ENCODE data around the gene PARD3B.
"Not testable (repeated sequence)": the region's sequence is repeated elsewhere in the genome, so short reads cannot be mapped to it uniquely, and the experiment has no call there.

The PARD3B gene

DNA sequence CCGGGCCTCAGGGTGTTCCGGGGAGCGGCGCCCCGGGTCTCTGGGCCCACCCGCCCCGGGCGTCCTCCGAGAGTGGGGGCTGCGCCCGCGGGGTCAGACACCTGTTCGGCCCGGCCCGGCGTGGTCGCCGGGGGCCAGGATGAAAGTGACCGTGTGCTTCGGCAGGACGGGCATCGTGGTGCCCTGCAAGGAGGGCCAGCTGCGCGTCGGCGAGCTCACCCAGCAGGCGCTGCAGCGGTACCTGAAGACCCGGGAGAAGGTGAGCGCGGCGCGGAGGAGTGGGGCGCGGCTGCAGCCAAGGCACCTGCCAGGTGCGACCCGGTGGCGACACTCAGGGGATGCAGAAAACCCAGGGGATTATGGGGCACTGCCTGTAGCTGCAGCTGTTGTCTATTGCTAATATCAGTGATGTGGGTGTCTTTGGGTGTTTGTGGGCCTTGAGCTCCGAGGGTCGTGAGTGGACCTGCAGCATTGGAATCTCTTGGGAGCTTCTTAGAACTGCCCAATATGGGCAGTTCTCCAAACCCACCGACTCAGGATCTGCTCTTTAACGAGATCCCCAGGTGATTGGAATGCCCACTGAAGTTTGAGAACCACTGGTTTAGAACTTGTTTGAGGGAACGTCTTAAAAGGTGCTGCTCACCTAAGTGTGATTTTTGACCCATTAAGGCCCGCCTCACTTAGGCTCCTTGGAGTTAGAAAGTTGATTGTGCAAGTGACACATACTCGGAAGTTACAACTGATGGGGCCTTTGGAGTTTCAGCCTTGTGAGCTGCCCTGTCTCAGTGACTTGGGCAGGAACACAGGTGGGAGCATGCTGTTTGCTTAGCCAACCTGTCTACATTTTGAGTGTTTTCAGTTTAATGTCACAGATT lies 823 bp downstream of the PARD3B start:
- DNase-seq = no peak

DNA sequence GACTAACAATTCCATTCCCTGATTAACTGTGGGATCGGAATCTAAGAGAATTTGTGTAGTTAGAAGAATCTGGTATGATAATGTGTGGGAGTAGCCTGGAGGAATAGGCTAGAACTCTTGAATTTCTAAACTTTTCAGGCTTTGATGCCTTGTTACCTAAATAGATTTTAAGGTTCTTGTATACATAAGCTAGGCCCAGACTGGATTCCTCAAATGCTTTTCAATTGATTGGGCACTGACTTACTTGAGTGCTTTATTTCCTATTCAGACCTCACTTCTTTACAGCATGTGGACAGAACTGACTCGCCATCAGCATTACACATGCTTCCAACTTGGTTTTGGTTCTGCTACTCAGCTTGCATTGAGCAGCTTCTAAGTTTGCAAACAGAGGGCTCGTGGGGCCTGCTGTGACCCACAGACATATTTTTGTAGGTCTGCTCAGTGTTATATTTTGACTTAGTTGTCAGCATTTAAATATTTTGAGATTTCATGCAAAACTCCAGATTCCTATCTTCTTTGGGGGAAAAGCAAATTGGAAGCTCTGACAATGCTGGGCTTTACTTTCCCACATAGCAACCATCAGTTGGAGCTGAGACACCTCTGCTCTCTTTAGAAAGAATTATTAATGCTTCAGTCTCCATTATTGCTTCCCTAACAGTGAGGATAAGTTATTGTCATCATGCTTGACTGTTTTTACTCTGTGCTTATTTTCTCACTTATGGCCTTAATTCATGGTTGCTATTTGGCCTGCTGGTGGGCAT lies 5.7 kb downstream of the PARD3B start:
- no peak for DNase-seq

DNA sequence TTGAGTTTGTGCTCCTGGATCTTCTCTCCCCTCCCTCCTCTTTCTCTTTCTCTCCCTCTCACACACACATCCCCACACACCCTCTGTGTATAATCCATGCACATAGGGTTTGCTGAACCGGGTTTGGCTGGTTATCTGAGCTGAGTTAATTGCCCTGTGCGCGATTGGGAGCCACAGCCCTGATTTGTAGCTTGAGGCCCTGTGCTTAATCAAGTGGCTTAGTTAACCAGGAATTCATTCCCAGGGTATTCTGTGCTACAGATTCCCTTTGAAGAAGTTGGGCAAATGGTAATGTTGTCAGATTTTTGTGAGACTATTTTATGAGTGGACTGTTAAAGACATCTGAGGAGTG lies 6.2 kb downstream of the PARD3B start:
- no peak for DNase-seq

DNA sequence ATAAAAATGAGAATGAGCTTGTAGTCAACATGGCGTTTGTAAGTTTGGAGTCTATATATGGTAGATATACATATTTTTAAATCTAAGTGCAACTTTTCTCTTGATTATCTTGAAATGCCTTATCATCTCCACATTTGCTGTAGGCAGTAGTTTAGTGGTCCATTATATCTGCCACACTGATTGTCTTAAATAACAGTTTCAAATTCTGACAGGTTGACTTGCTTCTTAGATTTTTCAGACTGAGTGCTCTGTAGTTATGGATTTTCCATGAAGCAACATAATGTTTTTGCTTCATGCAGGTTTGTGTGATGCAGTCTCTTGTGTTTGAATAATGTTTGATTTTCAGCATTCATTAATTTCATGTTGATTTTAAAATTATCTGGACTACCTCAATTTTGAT lies 12.3 kb downstream of the PARD3B start:
- DNase-seq = no peak

DNA sequence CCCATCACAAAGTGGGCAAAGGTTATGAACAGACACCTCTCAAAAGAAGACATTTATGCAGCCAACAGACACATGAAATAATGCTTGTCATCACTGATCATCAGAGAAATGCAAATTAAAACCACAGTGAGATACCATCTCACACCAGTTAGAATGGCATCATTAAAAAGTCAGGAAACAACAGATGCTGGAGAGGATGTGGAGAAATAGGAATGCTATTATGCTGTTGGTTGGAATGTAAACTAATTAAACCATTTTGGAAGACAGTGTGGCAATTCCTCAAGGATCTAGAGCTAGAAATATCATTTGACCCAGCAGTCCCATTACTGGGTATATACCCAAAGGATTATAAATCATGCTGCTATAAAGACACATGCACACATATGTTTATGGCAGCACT lies 14.1 kb downstream of the PARD3B start:
- not testable (repeated sequence) for DNase-seq

DNA sequence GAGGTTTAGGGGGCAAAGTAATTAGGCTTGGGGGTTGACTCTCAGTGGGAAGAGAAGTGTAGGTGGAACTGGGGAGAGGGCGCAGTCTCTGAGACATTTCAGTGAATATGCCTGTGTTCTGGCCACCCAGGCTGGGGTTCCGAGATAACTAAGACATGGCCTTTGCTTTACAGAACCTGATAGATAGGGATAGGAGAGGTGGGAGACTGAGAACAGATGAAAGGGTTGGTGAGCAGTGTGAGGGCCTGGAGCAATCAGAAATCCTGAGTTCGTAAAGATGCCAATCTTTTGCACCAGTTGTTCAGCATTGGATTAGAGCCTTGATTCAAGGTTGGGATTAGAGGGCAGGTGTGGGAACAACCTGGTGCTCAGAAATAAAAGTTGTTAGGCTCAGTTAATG lies 15.6 kb downstream of the PARD3B start:
- DNase-seq = no peak

DNA sequence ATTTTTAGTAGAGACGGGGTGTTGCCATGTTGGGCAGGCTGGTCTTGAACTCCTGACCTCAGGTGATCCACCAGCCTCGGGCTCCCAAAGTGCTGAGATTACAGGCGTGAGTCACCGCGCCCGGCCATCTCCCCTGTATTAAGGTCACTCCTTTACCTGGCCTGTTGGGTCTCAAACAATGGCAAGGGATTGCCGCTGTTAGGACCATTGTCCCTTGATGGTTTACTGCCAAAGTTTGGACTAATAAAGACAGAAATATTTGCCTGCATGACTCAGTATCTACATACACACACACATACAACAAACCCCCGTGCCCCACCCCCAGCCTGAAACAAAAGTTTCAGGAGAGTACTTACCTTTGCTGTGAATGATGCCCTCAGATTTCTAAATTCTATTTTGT lies 16.5 kb downstream of the PARD3B start:
- DNase-seq = no peak

DNA sequence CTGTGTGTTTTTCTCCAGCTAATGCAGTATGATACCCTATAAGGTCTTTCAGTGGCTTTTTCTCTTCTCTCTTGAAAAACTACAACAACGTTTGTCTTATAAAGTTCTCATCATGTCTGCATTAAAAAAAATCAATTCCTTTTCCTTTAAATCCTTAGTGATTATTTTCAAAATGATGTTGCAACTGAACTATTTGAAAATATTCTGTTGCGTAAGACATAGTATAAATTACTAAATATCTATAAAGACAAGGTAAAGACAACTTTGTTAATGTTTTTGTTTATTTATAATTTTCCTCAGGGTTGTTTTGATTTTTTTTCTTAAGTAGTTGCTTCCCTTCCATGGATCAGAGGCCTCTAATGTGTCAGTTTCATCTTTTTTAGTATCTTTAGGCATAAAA lies 21.2 kb downstream of the PARD3B start:
- DNase-seq = no peak

DNA sequence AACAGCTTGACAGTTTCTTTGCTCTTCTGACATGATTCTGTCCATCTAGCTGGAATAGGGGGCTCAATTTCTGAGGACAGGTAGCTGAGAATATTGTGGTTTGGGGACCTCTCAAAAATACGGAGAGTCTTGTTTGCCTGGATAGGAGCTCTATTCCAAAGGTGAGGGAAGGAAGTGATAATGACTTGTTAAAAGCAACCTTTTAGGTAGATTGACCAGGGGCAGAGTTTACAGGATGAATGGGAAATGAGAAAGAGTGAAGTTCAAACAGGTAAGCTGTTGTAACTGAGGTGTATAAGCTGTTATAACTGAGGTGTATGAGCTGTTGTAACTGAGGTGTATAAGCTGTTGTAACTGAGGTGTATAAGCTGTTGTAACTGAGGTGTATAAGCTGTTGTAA lies 25.1 kb downstream of the PARD3B start:
- no peak for DNase-seq

DNA sequence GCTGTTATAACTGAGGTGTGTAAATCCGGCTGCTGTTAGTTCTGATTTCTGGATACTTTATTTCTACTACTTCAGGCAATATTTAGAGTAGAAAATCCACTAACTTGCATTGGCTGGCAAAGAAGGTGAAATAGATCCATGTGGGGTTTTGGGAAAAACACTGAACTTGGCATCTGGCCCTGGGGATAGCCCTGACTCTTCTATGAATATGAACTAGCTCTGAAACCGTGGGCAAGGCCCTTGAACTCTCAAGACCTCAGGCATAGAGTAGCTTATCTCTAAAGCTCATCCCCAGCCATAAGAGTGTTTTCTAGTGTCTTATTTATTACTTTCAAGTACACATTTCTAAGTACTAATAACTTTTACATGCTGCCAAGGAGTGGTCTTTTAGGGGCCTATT lies 25.8 kb downstream of the PARD3B start:
- no peak for DNase-seq

DNA sequence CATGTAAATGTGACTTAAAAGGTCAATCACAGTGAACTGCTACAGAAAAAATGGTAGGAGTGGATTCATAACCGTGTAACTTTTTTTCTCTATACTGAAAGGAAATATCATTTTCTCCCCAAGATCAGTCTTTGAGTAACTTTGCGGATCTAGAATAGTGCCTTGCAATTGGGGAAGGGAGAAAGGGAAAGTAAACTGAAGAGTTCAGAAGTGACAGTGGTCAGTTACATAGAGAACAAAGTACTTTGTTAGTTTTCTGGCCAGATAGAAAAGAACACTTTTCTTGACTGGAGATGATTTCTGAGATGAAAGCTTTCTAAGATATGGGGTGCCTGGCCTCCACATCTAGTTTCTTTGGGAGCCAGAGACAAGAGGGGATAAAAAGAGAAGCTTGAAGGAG lies 26.6 kb downstream of the PARD3B start:
- DNase-seq = no peak

DNA sequence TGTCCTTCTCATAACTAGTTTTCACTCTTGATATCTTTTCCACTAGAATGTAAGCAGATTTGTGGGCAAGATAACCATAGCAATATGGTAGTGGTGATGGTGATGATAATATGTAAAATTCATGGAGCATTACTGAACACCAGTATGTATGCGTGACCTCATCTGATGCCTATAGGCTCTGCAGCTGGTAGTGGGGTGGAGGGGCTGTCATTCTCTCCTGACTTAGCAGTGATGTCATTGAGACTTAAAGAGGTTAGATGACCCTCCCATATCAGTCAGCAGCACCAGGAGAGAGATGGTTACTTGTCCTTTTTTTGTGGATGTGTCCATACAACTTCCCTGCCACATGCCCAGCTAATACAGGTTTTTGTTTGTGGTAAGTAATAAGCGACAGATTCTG lies 27.9 kb downstream of the PARD3B start:
- no peak for DNase-seq

DNA sequence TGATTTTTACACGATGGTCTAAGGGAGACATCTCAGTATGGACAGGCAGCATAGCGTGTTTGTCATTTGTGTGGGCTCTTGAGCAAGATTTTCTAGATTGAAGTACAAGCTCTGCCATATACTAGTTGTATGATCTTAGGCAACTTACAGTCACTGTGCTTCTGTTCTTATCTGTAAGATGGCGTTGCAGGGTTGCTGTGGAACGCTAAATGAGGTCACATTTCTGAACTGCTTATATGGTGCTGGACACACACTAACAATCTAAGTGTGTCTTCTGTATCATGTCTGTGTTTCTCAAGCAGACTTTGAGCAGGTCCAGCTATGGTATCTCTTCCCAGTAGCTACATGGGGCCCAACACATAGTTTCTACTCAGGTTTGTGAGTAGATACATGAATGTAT lies 29.2 kb downstream of the PARD3B start:
- DNase-seq = no peak

DNA sequence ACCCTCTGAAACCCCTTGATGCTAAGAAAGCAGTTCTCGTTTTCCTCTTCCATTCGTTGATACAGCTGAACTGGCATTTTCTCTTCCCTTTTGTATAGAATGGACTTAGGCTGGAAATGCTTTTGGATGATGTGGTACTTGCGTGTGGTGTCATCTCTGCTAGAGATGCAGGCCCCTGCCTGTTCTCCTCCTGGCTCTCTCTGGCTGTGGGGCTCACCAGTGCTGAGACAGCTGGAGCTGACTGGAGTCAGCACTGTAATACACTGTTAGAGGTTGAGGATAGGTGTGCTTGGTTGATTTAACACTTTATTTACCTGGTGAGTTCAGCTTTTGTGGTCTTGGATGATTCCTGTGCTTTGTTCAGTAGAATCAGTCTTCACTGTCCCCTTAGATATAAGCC lies 30.2 kb downstream of the PARD3B start:
- DNase-seq = no peak

DNA sequence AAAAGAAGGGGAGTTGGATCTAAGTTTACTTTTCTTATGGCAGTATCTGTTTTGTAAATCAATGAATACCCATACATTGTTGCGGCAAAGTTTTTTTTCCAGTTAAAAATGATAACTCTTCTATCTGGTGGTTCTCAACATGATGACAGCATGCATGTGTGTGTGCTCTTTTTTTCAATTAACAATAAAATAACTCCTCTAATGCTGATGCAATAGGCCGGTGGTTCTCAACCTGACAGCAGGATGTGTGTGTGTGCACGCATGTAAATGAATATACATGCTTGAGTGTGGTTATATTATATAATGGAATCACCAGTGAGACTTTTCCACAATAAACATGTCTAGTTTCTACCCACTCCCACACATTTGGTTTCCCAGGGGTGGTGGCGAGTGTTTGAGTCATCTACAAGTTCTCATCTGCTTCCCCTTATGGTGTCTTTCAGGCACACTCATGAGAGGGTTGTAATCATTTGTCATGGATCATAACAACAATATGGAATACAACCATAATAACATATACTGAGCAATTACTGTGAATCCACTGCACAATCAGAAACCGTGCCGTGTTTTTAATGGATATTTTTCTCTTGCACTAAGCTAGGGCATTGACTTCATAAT lies 31.2 kb downstream of the PARD3B start:
- DNase-seq = no peak

DNA sequence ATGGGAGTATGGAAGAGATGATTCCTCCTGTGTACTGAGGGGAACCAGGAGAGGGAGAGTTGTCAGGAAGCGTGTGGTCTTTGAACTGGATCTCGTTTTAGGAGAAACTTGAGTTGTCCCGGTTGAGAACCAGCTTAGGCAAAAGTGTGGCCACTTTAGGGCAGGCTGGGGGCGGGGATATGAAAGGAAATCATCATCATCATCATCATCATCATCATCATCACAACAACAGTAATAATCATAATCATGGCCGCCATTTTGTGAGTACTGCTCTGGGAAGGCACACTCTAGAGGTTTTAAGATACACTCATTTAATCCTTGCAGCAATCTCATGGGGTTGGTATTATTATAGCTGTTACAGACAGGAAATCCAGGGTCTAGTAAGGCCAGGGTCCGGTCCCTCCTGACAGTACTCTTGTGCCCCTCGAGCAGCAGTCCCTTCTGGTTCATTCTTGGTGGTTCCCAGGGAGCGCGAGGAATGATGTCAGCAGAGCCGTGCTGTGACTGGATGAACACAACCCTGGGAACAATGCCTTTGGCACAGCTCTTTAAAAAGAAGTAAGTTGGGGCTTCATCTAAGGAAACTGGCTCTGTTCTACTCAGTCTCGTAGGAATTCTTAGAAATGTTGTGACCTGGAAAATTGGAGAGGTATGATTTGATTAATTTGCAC lies 33.8 kb downstream of the PARD3B start:
- DNase-seq = no peak

DNA sequence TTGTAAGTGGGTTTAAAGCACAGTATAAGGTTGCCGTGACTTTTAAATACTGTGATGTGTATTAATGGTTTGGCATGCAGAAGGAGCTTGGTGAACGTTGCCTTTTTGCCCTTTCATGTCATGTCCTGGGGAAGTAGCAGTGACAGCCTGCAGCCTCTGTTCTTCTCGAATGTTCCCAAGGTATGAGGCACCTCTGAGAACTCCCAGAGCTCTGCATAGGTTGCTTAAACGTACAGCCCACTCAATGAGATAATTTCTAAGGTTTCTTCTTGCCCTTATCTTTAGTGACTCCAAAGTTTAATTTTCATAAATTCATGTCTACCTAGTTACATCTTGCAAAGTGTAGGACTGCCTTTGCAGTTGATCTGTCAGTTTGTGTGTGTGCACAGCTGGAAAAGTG lies 36.7 kb downstream of the PARD3B start:
- DNase-seq = no peak

DNA sequence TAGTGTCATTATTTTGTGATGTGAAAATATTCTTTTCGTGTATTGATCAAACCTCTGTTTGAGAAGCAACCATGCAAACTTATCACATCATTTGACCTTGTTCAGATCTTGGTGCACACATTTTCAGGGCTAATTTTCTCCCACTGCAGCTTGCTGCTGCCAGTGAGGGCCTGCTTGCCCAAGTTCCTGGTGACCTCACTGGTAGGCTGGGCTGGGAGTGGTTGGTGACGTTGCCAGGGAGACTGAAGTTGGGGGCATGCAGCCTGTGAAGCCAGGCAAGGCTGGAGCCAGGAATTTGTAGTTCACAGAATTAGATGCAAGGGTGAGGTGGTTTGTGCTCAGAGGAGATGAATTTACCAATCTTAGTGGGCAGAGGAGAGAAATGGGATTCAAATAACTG lies 38.5 kb downstream of the PARD3B start:
- DNase-seq = no peak

DNA sequence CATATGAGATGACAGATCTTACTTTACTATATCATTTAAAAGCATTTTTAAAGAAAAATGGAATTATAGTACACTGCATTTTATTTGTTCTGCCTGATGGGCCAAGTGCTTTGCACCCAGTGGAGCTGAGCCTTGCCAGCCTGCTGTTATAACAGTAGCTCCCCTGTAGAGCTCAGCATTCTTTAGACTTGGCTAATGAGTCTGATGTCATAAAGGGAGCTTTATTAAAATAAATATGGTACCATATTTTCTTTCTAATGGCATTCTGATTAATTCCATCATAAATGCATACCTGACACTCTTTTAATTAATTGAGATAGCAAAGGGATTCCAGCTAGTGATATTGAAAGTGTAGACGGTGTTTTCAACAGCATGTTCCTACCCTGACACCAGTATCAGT lies 40.7 kb downstream of the PARD3B start:
- DNase-seq = no peak

DNA sequence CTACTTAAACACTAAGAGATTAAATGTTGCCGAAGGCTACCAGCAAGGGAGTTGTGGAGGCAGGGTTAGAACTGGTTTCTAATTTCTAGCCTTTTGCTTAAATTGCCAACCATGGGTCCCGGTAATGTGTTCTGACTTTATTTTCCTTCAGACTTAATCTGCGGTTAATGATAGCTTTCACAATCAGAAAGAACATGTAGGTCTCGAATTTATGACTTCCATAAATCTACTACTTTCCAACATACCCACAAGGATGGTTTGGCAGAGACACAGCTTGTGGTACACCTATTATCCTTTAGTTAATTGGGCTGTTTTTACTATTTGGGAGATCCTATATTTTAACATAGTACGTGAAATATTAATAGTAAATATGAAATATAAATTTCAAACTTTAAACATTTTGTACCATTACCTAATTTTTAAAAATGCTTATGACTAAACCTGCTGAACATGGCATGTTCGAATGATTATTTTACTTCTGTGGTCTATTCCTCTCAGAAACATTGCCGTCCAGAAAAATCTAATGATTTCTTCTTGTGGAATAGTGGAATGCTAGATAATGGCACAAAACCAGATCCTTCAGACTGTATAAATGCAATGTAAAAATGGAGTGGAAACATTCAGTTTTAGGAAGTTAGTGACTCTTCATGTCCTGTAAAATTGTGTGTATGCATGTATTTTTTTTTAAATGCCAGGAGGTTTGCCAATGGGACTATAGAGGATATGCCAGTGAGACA lies 41.3 kb downstream of the PARD3B start:
- no peak for DNase-seq

DNA sequence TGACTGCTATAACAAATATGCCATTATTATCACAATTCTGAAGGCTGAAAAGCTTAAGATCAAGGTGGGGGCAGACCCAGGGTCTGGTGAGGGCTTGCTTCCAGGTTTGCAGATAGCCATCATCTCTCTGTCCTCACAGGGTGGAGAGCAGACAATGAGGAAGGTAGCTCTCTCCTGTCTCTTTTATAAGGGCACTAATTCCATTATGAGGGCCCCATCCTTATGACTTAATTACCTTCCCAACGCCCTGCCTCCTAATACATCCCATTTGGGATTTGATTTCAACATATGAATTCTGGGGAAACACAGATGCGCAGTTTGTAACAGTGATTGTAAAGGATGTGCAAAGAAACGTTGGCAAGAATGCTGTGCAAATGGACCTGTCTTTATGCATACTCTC lies 44.8 kb downstream of the PARD3B start:
- no peak for DNase-seq

DNA sequence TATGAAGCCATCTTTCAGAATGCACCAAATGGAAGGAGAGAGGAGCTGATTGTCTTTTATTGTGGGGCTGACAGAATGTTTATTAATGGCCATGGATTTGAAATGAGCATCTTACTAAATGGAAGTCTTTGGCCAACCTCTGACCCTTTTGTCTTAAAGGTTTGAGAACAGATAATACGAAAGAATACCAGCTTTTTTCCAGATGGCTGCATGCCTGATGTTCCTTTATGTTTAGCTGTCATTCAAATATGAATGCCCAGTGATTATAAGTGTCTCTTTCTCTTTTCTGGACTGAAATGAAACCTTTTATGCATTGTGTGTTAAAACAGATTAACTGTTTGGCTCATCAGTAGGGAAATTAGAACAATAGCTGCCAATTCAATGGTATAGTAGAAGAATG lies 46.0 kb downstream of the PARD3B start:
- DNase-seq = peak; percentile 83

DNA sequence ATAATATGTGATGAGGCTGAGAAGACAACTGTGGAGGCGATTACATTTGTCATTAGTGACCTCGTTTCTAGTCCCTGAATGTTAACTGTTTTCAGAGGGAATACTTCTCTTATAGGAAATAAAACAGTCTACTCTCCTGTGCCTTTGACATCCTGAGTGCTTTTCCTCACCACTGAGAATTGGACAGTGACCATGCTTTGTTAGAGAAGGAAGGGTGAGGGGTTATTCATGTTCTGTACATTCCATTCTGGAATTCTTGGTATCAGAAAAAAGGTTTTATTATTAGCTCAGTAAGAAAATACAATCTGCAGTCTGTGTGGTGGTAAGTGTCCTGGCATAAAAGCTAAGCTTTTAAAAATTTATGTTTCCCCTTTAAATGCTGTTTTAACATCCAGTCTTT lies 58.8 kb downstream of the PARD3B start:
- DNase-seq = no peak
